K562 (cell line): Measurements from ENCODE around the gene DOCK6. TPM values are rescaled to one million over a fixed set of nuclear protein-coding genes. Genes with fewer than 3 reads are reported as not detected.
A peak's percentile ranks its signal among the peaks of the same experiment; 100 is the strongest.

ENCODE experiments used
- ATAC-seq: fragments of 200-7000 bp; cut with Tn5 transposase; 3 replicates; pipeline ENCODE4 v1.9.1; 2020; ENCODE audit warnings: moderate library complexity
- BruUV-seq: library from RNA; stranded (reverse); fragments of 400-500 nt; replicated peaks from 2 replicates; lab custom pipeline; 2021; lab: Mats Ljungman, UMichigan
- CTCF ChIA-PET: fragments of 300-600 bp; formaldehyde crosslinking; extraction: SDS; loops from one replicate; lab custom pipeline; 2021; ENCODE audit warnings: low intra/inter-chr PET ratio; lab: Yijun Ruan, JAX
- POLR2A ChIA-PET: fragments of 300-600, 350-650 bp; sonication (Branson Sonifier 250); formaldehyde crosslinking; extraction: SDS; loops from one replicate; lab custom pipeline; 2021; ENCODE audit warnings: antibody characterized with exemption, inconsistent platforms; lab: Yijun Ruan, JAX
- DNase-seq, 4 experiments: peaks; one replicate each; pipeline versions ENCODE4 v3.0.0 to v3.0.0-alpha.2; 2011 to 2018; ENCODE audit warnings: low spot score in 3 of 4, mixed read lengths in 3 of 4; ENCODE audit errors: extremely low read depth in 1 of 4
- FAIRE-seq: peaks from 2 replicates; lab custom pipeline; 2011; peaks lifted over from hg19 to GRCh38; lab: Jason Lieb, UNC
- H2AFZ ChIP-seq: 2 replicates; pipeline ENCODE4 v1.6.0; 2011; ENCODE audit warnings: low read depth, low read length, control low read depth, inconsistent platforms
- H3K27ac ChIP-seq: fragments of 200-600 bp; 3 replicates; pipeline ENCODE4 v1.8.0; 2011; ENCODE audit warnings: low read depth, mild to moderate bottlenecking, control low read depth, inconsistent platforms, low read length, moderate library complexity, mixed read lengths; ENCODE audit errors: extremely low read depth
- H3K27me3 ChIP-seq, 2 experiments: fragments of 300-600 bp in 1 of 2; 2 replicates in 1 of 2; 3 replicates in 1 of 2; pipeline versions ENCODE4 v1.6.0 to v1.8.0; 2011; ENCODE audit warnings: inconsistent platforms in 2 of 2, low read length in 2 of 2, mild to moderate bottlenecking in 1 of 2, mixed read lengths in 1 of 2, moderate library complexity in 1 of 2; ENCODE audit not compliant: control insufficient read depth in 2 of 2, insufficient read depth in 2 of 2
- H3K36me3 ChIP-seq: fragments of 300-600 bp; 3 replicates; pipeline ENCODE4 v1.8.0; 2011; ENCODE audit warnings: mild to moderate bottlenecking, low read length, inconsistent platforms; ENCODE audit not compliant: control insufficient read depth, insufficient read depth
- H3K4me1 ChIP-seq, 2 experiments: fragments of 200-600 bp in 1 of 2; replicated peaks in 1 of 2; 2 replicates in 1 of 2; 3 replicates in 1 of 2; pipeline versions ENCODE4 v1.5.1 to v1.8.0; 2011; ENCODE audit warnings: inconsistent platforms in 2 of 2, low read length in 2 of 2, mild to moderate bottlenecking in 1 of 2, mixed read lengths in 1 of 2, moderate library complexity in 1 of 2; ENCODE audit not compliant: control insufficient read depth in 2 of 2, insufficient read depth in 2 of 2
- H3K4me2 ChIP-seq: 2 replicates; pipeline ENCODE4 v1.6.1; 2011; ENCODE audit warnings: low read length, control low read depth, inconsistent platforms, mixed read lengths; ENCODE audit not compliant: insufficient read depth
- H3K4me3 ChIP-seq: fragments of 200-600 bp; sonication (generic), shearing (Covaris generic); 2 replicates; pipeline ENCODE4 v1.5.1; 2016; ENCODE audit warnings: control low read depth, inconsistent platforms
- H3K79me2 ChIP-seq: fragments of 200-600 bp; 3 replicates; pipeline ENCODE4 v1.8.0; 2011; ENCODE audit warnings: low read length, inconsistent platforms; ENCODE audit not compliant: control insufficient read depth, insufficient read depth
- H3K9ac ChIP-seq, 2 experiments: 2 replicates each; pipeline versions ENCODE4 v1.6.0 to v1.6.1; 2011; ENCODE audit warnings: low read depth in 2 of 2, low read length in 2 of 2, control low read depth in 1 of 2, inconsistent platforms in 1 of 2, mild to moderate bottlenecking in 1 of 2, mixed read lengths in 1 of 2; ENCODE audit not compliant: insufficient read depth in 1 of 2
- H3K9me1 ChIP-seq: one replicate; pipeline ENCODE4 v1.6.0; 2011; ENCODE audit warnings: inconsistent platforms, mild to moderate bottlenecking, low read length, moderate library complexity; ENCODE audit not compliant: control insufficient read depth, insufficient read depth
- H3K9me3 ChIP-seq: replicated peaks from 2 replicates; pipeline ENCODE4 v1.5.1; 2011; ENCODE audit warnings: low read depth, low read length, inconsistent platforms; ENCODE audit not compliant: control insufficient read depth, insufficient read depth
- H4K20me1 ChIP-seq: replicated peaks from 2 replicates; pipeline ENCODE4 v1.6.1; 2011; ENCODE audit warnings: low read length, inconsistent platforms, mixed read lengths; ENCODE audit not compliant: control insufficient read depth, insufficient read depth
- BHLHE40 ChIP-seq: IDR thresholded peaks from 2 replicates; pipeline ENCODE4 v1.6.1; 2011; ENCODE audit warnings: low read length, improper control_type of control experiment
- CBFA2T2 ChIP-seq: fragments of 450-650 bp; conservative IDR thresholded peaks from 2 replicates; pipeline ENCODE4 v1.6.1; 2017; ENCODE audit warnings: mild to moderate bottlenecking
- EGR1 ChIP-seq: fragments of 450-650 bp; conservative IDR thresholded peaks from 2 replicates; pipeline ENCODE4 v1.6.1; 2017; ENCODE audit warnings: mild to moderate bottlenecking
- FOXK2 ChIP-seq, 2 experiments: fragments of 450-650 bp; IDR thresholded peaks in 1 of 2; conservative IDR thresholded peaks in 1 of 2; 2 replicates each; pipeline ENCODE4 v1.6.1; 2016; ENCODE audit warnings: low read depth in 2 of 2, mild to moderate bottlenecking in 1 of 2
- HOXB6 ChIP-seq: fragments of 250-450 bp; sonication (Bioruptor Pico); IDR thresholded peaks from 2 replicates; pipeline ENCODE4 v1.5.1; 2022; ENCODE audit warnings: mild to moderate bottlenecking, borderline replicate concordance
- ILK ChIP-seq: fragments of 450-650 bp; IDR thresholded peaks from 2 replicates; pipeline ENCODE4 v1.6.1; 2016; ENCODE audit warnings: missing genetic modification characterization, low read depth, mild to moderate bottlenecking, missing compliant biosample characterization, moderate library complexity, borderline replicate concordance
- MECOM ChIP-seq: fragments of 250-450 bp; sonication (Bioruptor Pico); IDR thresholded peaks from 2 replicates; pipeline ENCODE4 v1.8.0; 2022; ENCODE audit warnings: inconsistent platforms
- MTA3 ChIP-seq: fragments of 450-650 bp; formaldehyde crosslinking; IDR thresholded peaks from 2 replicates; pipeline ENCODE4 v1.6.1; 2017; ENCODE audit warnings: mild to moderate bottlenecking, borderline replicate concordance
- NR2C1 ChIP-seq, 2 experiments: fragments of 450-650 bp; IDR thresholded peaks; 2 replicates each; pipeline ENCODE4 v1.6.1; 2017; ENCODE audit warnings: mild to moderate bottlenecking in 2 of 2, antibody characterized with exemption in 1 of 2, inconsistent platforms in 1 of 2, missing compliant biosample characterization in 1 of 2, missing genetic modification characterization in 1 of 2
- REST ChIP-seq, 2 experiments: fragments of 450-650 bp; formaldehyde crosslinking in 1 of 2; IDR thresholded peaks; 2 replicates each; pipeline versions ENCODE4 v1.4.0 to v1.6.1; 2014 to 2020; ENCODE audit warnings: mild to moderate bottlenecking in 2 of 2, borderline replicate concordance in 1 of 2, low read depth in 1 of 2
- SMC3 ChIP-seq: conservative IDR thresholded peaks from 2 replicates; pipeline ENCODE4 v1.6.1; 2011; ENCODE audit warnings: low read depth, low read length, improper control_type of control experiment; ENCODE audit not compliant: insufficient read depth
- TRIM28 ChIP-seq: fragments of 450-650 bp; IDR thresholded peaks from 2 replicates; pipeline ENCODE4 v1.6.1; 2017
- WGBS: fragments of 100-300 bp; shearing (Covaris generic); methylation state at CpG from one replicate; pipeline ENCODE4 v1.1.6; 2016; ENCODE audit warnings: low coverage, mixed read lengths; ENCODE audit not compliant: insufficient coverage; ENCODE audit errors: missing lambda C conversion rate; 5-methylcytosine and 5-hydroxymethylcytosine counted together
- in situ Hi-C: fragments of 300-500 bp; cut with MboI; formaldehyde crosslinking; loops from 4 replicates; pipeline ENCODE4 v1.15.0; 2018; ENCODE audit warnings: inconsistent platforms, mixed read lengths
- intact Hi-C: fragments of 100-400 bp; cut with micrococcal nuclease; formaldehyde crosslinking; loops from 2 replicates; pipeline ENCODE4 v1.14.2; 2022
- polyA plus RNA-seq, 8 experiments: library from polyadenylated mRNA; depleted of rRNA in 4 of 8; stranded (reverse) in 5 of 8; unstranded in 3 of 8; fragments of >200 nt; fragmentation: Nextera tagmentation in 2 of 8; fragmentation: Illumina TruSeq in 1 of 8; extraction: Ambion mirVana in 2 of 8; extraction: Trizol in 1 of 8; gene quantifications; 2 replicates each; pipeline versions ENCODE4 v1.2.1 to v1.2.3, GENCODE V29; 2011 to 2014; ENCODE audit warnings: inconsistent platforms in 1 of 8, missing spikeins in 1 of 8
- total RNA-seq, 7 experiments: library from RNA; depleted of rRNA in 6 of 7; stranded (reverse); fragments of >200 nt in 6 of 7; fragmentation: Illumina TruSeq in 2 of 7; extraction: Trizol in 2 of 7; gene quantifications; 2 replicates each; pipeline versions ENCODE4 v1.2.1 to v1.2.3, GENCODE V29; 2011 to 2021; ENCODE audit warnings: low replicate concordance in 1 of 7

The DOCK6 gene
- total and polyA plus RNA-seq, 9 of the 15 experiments (the other 6 are each of a cell fraction or from before 2014, with no cell fraction given), result 0.35 to 19.3 (median 3.8) TPM

GRCh38 chr19:11191934-11192333 is 70.4 kb downstream of the DOCK6 start (continued):
- TF ChIP-seq MTA3 (no peak), BHLHE40 (no peak), EGR1 (no peak), SMC3 (no peak), FOXK2 (conservative IDR thresholded peaks at IDR 0.05 in 1 of 2, IDR thresholded peaks at IDR 0.05 in 1 of 2; ENCODE audit: low read depth in 2 of 2) (no peak), NR2C1 (IDR thresholded peaks at IDR 0.05) (no peak), NR2C1 (tag; IDR thresholded peaks at IDR 0.05) (no peak), HOXB6 (no peak), ILK (tag) (no peak)

GRCh38 chr19:11191273-11191755 is 71.0 kb downstream of the DOCK6 start:
- WGBS, result 62% methylated on average over 8 of the region's 8 CpGs
- Histone ChIP-seq H3K36me3 (peaks cover 53% of the 10 kb centered on the region), H3K79me2 (peaks cover 5% of the 10 kb centered on the region), H3K27me3 (no peaks in the 10 kb centered on the region), H3K27ac (no peak overlapping the region), H3K9me3 (0 out of 2 replicates have a peak, but pooled peaks cover 1% of the 10 kb centered on the region), H3K4me2 (no peak overlapping the region), H3K4me1 (peaks cover 12 to 53% of the 10 kb centered on the region in 2 experiments; a peak in 4 of 5 replicates), H4K20me1 (0 out of 2 replicates have a peak, but pooled peaks cover under 1% of the 10 kb centered on the region), H3K4me3 (no peak overlapping the region), H2AFZ (no peak overlapping the region), H3K9ac (peak overlapping the region in 1 of 2 experiments; percentile 26; a peak in 1 of 4 replicates), H3K9me1 (peaks cover 2% of the 10 kb centered on the region)
- DNase-seq, result peak; percentile 27 to 85 (median 78)
- POLR2A ChIA-PET, result interaction anchor here (0.6 to 2.4 kb wide), 4 partner anchors 29 to 305 kb away, joined by 3 to 5 read pairs (median 4); partner anchors contain the start of gene SMARCA4
- no TSS peak for BruUV-seq
- CTCF ChIA-PET, result no interaction called here
- intact Hi-C loops, result no loop called here
- ATAC-seq, result peak; percentile 87
- no peak for FAIRE-seq
- in situ Hi-C loops, result no loop called here
- TF ChIP-seq TRIM28, result no peak
- 0 out of 2 replicates have a peak, but pooled peaks have one; percentile 14 for TF ChIP-seq REST (IDR thresholded peaks at IDR 0.05; ENCODE audit: borderline replicate concordance)
- no peak for TF ChIP-seq REST (CRISPR knock-in tag; IDR thresholded peaks at IDR 0.05; ENCODE audit: low read depth)
- peak; percentile 36; the same call in 1 of the 2 replicates for TF ChIP-seq CBFA2T2
- no peak for TF ChIP-seq MECOM (CRISPR knock-in tag)
